CD4-positive, CD25-positive, alpha-beta regulatory T cell (primary cell): ENCODE results near the gene DENND1A. TPM values are rescaled to one million over a fixed set of nuclear protein-coding genes. Genes with fewer than 3 reads are reported as not detected.

Experiments
- ATAC-seq, 2 donors: fragments of 150-1000 bp; cut with Tn5 transposase; one replicate each; pipeline ENCODE4 v1.10.0; 2021; ENCODE audit warnings: low read depth in 2 of 2, moderate number of reproducible peaks in 2 of 2, moderate library complexity in 1 of 2
- DNase-seq, 3 donors: peaks; one replicate each; pipeline versions ENCODE4 v3.0.0 to v3.0.0-alpha.2; 2012 to 2022; ENCODE audit warnings: mixed read lengths in 1 of 3
- H3K27ac ChIP-seq: one replicate; pipeline ENCODE4 v1.7.0; 2013; ENCODE audit warnings: mild to moderate bottlenecking, low read length; ENCODE audit not compliant: insufficient read depth, poor library complexity, severe bottlenecking
- H3K27me3 ChIP-seq: one replicate; pipeline ENCODE4 v1.7.0; 2013; ENCODE audit warnings: low read length; ENCODE audit not compliant: control insufficient read depth, insufficient read depth
- H3K36me3 ChIP-seq: one replicate; pipeline ENCODE4 v1.7.0; 2013; ENCODE audit warnings: mild to moderate bottlenecking, low read length, moderate library complexity; ENCODE audit not compliant: control insufficient read depth, insufficient read depth
- H3K4me1 ChIP-seq: 2 replicates; pipeline ENCODE4 v1.7.0; 2013; ENCODE audit warnings: mild to moderate bottlenecking, low read length; ENCODE audit not compliant: insufficient read depth, control insufficient read depth, poor library complexity, severe bottlenecking
- H3K4me3 ChIP-seq: one replicate; pipeline ENCODE4 v1.7.0; 2013; ENCODE audit warnings: low read depth, mild to moderate bottlenecking, low read length, moderate library complexity
- H3K9me3 ChIP-seq, 2 experiments: 1 replicate in 1 of 2; 2 replicates in 1 of 2; pipeline ENCODE4 v1.7.0; 2013; ENCODE audit warnings: low read length in 2 of 2, mild to moderate bottlenecking in 1 of 2, moderate library complexity in 1 of 2; ENCODE audit not compliant: control insufficient read depth in 2 of 2
- H3K27ac Mint-ChIP-seq, 3 donors: one replicate each; pipeline ENCODE4 v1.8.0; 2020 to 2022; ENCODE audit warnings: mild to moderate bottlenecking in 3 of 3, mixed read lengths in 3 of 3, moderate library complexity in 2 of 3
- H3K27me3 Mint-ChIP-seq: one replicate; pipeline ENCODE4 v1.8.0; 2022; ENCODE audit warnings: mild to moderate bottlenecking, mixed read lengths
- H3K36me3 Mint-ChIP-seq: one replicate; pipeline ENCODE4 v1.8.0; 2020; ENCODE audit warnings: mixed read lengths
- H3K4me1 Mint-ChIP-seq, 4 donors: one replicate each; pipeline ENCODE4 v1.8.0; 2020 to 2022; ENCODE audit warnings: mixed read lengths in 4 of 4, mild to moderate bottlenecking in 1 of 4
- H3K4me3 Mint-ChIP-seq, 4 donors: one replicate each; pipeline ENCODE4 v1.8.0; 2020 to 2022; ENCODE audit warnings: mild to moderate bottlenecking in 4 of 4, mixed read lengths in 4 of 4, moderate library complexity in 3 of 4
- H3K9me3 Mint-ChIP-seq, 7 donors: one replicate each; pipeline ENCODE4 v1.8.0; 2020 to 2022; ENCODE audit warnings: mixed read lengths in 7 of 7, mild to moderate bottlenecking in 3 of 7, moderate library complexity in 2 of 7
- polyA plus RNA-seq, 4 donors: library from polyadenylated mRNA; unstranded; fragments of 300-500 nt; fragmentation: Illumina TruSeq; gene quantifications; one replicate each; pipeline ENCODE4 v1.2.3, GENCODE V29; 2021
- total RNA-seq: library from RNA; stranded (reverse); gene quantifications from one replicate; pipeline ENCODE4 v1.2.3, GENCODE V29; 2022

Gene DENND1A
- total and polyA plus RNA-seq, 5 donors from 2014 or later: 3.5 to 21.8 (median 4.7) TPM

- Mint-ChIP-seq H3K36me3 (peaks cover 20% of the 10 kb centered on the region), H3K27me3 (no peaks in the 10 kb centered on the region), H3K27ac (no peak overlapping the region), H3K4me1 (no peaks in the 10 kb centered on the region), H3K9me3 (peaks cover 0 to 14% (median 8%) of the 10 kb centered on the region in 7 donors), H3K4me3 (peak overlapping the region in 1 of 4 donors; percentile 33)
- no peaks in the 10 kb centered on the region for H3K27me3 ChIP-seq
- H3K27ac ChIP-seq: no peak overlapping the region
- H3K9me3 ChIP-seq: peaks cover 0 to 5% of the 10 kb centered on the region in 2 experiments
- no peaks in the 10 kb centered on the region for H3K4me1 ChIP-seq
- ATAC-seq (no peak), DNase-seq (no peak)
- H3K36me3 ChIP-seq: no peaks in the 10 kb centered on the region
- no peak overlapping the region for H3K4me3 ChIP-seq
Measured at GRCh38 chr9:123528501-123528900, 401.4 kb downstream of the DENND1A start.

DNA sequence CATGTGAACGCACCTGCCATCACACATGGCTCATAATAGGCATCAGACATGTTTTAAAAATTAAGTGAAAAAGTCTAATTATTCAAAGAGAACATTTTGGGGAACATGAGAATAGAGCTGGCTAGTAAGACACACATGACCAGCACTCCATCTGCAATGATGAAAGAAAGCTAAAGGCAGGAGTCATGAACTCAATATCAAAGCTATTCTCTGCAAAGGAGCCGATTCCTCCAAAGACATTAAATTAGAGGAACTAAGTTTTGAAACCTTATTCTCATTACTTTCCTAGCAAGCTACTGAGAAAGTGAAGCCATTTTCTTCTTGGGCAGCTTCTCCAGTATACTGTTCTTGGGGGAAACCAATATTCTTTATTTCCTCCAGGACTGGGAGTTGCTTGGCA, 401.9 kb downstream of the DENND1A start:
- Histone ChIP-seq H3K27ac (no peak overlapping the region), H3K27me3 (no peaks in the 10 kb centered on the region), H3K4me3 (no peak overlapping the region), H3K36me3 (no peaks in the 10 kb centered on the region), H3K4me1 (no peaks in the 10 kb centered on the region), H3K9me3 (peaks cover 0 to 5% of the 10 kb centered on the region in 2 experiments)
- H3K4me3 Mint-ChIP-seq: no peak overlapping the region
- DNase-seq (no peak), ATAC-seq (no peak)
- H3K9me3 Mint-ChIP-seq: peaks cover 0 to 14% (median 8%) of the 10 kb centered on the region in 7 donors
- H3K4me1 Mint-ChIP-seq: no peaks in the 10 kb centered on the region
- H3K27me3 Mint-ChIP-seq: no peaks in the 10 kb centered on the region
- H3K36me3 Mint-ChIP-seq: peaks cover 19% of the 10 kb centered on the region
- H3K27ac Mint-ChIP-seq: no peak overlapping the region

DNA sequence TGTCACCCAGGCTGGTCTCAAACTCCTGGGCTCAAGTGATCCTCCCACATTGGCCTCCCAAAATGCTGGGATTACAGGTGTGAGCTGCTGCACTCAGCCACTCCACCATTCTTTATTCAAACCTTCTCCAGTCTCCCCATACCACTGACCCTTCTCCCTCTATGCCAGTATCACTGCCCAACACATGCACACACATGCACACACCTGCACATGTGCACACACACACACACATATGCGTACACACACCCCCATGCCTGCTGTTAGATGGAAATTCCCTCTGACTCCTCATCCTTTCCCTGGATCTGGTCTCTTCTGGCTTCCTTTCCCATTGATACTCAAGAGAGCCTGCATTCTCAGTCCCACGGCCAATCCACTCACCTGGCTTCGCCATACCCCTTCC, 404.0 kb downstream of the DENND1A start:
- no peak overlapping the region for H3K4me3 Mint-ChIP-seq
- H3K4me1 ChIP-seq: no peaks in the 10 kb centered on the region
- H3K27ac ChIP-seq: no peak overlapping the region
- H3K9me3 ChIP-seq: peaks cover 0 to 5% of the 10 kb centered on the region in 2 experiments
- no peak for ATAC-seq
- no peaks in the 10 kb centered on the region for H3K27me3 ChIP-seq
- H3K4me1 Mint-ChIP-seq: peaks cover 0 to 2% (median 0%) of the 10 kb centered on the region in 4 donors
- no peaks in the 10 kb centered on the region for H3K27me3 Mint-ChIP-seq
- no peak for DNase-seq
- no peaks in the 10 kb centered on the region for H3K36me3 ChIP-seq
- H3K27ac Mint-ChIP-seq: no peak overlapping the region
- peaks cover 11% of the 10 kb centered on the region for H3K36me3 Mint-ChIP-seq
- H3K9me3 Mint-ChIP-seq: peaks cover 0 to 8% (median 5%) of the 10 kb centered on the region in 7 donors
- no peak overlapping the region for H3K4me3 ChIP-seq

DNA sequence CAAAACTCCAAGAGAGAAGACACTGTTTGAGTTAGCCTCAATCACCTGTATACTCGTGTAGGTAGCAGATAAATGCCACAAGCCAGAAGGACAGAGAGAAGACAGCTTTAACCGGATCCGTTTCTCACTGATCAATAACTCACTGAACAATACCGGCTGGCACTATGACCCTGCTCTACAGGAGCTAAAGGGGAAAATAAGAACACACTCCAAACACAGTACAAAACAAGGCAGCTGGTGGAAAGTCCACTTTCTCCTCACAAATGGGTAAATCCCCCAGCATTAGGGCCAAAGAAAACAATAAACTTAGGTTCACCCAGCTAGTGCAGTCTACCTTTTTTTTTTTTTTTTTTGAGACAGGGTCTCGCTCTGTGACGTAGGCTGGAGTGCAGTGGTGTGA, 404.5 kb downstream of the DENND1A start:
- Mint-ChIP-seq H3K4me1 (peaks cover 0 to 2% (median 0%) of the 10 kb centered on the region in 4 donors), H3K36me3 (peaks cover 11% of the 10 kb centered on the region), H3K27me3 (no peaks in the 10 kb centered on the region), H3K27ac (no peak overlapping the region), H3K9me3 (peaks cover 0 to 8% (median 5%) of the 10 kb centered on the region in 7 donors), H3K4me3 (no peak overlapping the region)
- H3K4me3 ChIP-seq: no peak overlapping the region
- DNase-seq (no peak), ATAC-seq (no peak)
- no peaks in the 10 kb centered on the region for H3K36me3 ChIP-seq
- H3K9me3 ChIP-seq: peaks cover 0 to 5% of the 10 kb centered on the region in 2 experiments
- H3K4me1 ChIP-seq: no peaks in the 10 kb centered on the region
- H3K27ac ChIP-seq: no peak overlapping the region
- no peaks in the 10 kb centered on the region for H3K27me3 ChIP-seq

GRCh38 chr9:123524866-123525265, 405.1 kb downstream of the DENND1A start:
- Mint-ChIP-seq H3K4me1 (peaks cover 0 to 2% (median 0%) of the 10 kb centered on the region in 4 donors), H3K4me3 (no peak overlapping the region), H3K27ac (no peak overlapping the region), H3K27me3 (no peaks in the 10 kb centered on the region), H3K36me3 (peaks cover 6% of the 10 kb centered on the region), H3K9me3 (peaks cover 0 to 5% (median 1%) of the 10 kb centered on the region in 7 donors)
- Histone ChIP-seq H3K4me3 (no peak overlapping the region), H3K27ac (no peak overlapping the region), H3K36me3 (no peaks in the 10 kb centered on the region), H3K4me1 (no peaks in the 10 kb centered on the region), H3K9me3 (no peaks in the 10 kb centered on the region), H3K27me3 (no peaks in the 10 kb centered on the region)
- ATAC-seq (no peak), DNase-seq (no peak)

- Mint-ChIP-seq H3K27me3 (no peaks in the 10 kb centered on the region), H3K36me3 (no peaks in the 10 kb centered on the region), H3K4me1 (peaks cover 0 to 2% (median 0%) of the 10 kb centered on the region in 4 donors), H3K9me3 (no peaks in the 10 kb centered on the region), H3K4me3 (no peak overlapping the region), H3K27ac (no peak overlapping the region)
- H3K4me3 ChIP-seq: no peak overlapping the region
- no peak overlapping the region for H3K27ac ChIP-seq
- ATAC-seq (no peak), DNase-seq (no peak)
- H3K36me3 ChIP-seq: no peaks in the 10 kb centered on the region
- no peaks in the 10 kb centered on the region for H3K27me3 ChIP-seq
- no peaks in the 10 kb centered on the region for H3K9me3 ChIP-seq
- no peaks in the 10 kb centered on the region for H3K4me1 ChIP-seq
Measured at GRCh38 chr9:123523845-123524244, 406.1 kb downstream of the DENND1A start.

DNA sequence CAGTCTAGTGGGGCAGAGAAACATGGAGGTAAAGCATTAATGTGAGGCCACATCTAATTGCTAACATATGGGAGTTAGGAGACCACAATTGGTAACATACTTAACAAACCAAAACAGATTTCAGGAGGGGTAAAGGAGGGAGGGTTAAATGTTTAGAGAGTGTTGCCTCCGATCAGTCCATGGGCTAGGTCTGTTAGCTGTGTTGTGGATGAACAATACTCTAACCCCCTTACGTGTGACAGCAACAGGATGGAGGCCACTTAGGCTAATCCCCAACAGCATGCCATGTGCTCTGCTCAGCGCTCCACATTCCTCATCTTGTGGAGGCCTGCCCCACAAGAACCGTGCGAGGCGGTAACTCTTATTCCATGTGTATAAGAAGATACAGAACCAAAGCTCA, 406.9 kb downstream of the DENND1A start:
- H3K36me3 ChIP-seq: no peaks in the 10 kb centered on the region
- H3K36me3 Mint-ChIP-seq: no peaks in the 10 kb centered on the region
- no peaks in the 10 kb centered on the region for H3K4me1 ChIP-seq
- H3K27ac ChIP-seq: no peak overlapping the region
- no peak overlapping the region for H3K4me3 ChIP-seq
- H3K4me1 Mint-ChIP-seq: peaks cover 0 to 2% (median 0%) of the 10 kb centered on the region in 4 donors
- H3K9me3 ChIP-seq: no peaks in the 10 kb centered on the region
- no peak for DNase-seq
- H3K27ac Mint-ChIP-seq: no peak overlapping the region
- no peak overlapping the region for H3K4me3 Mint-ChIP-seq
- H3K27me3 Mint-ChIP-seq: no peaks in the 10 kb centered on the region
- H3K9me3 Mint-ChIP-seq: no peaks in the 10 kb centered on the region
- no peak for ATAC-seq
- no peaks in the 10 kb centered on the region for H3K27me3 ChIP-seq

- H3K27ac ChIP-seq: no peak overlapping the region
- no peaks in the 10 kb centered on the region for H3K9me3 ChIP-seq
- H3K4me1 ChIP-seq: no peaks in the 10 kb centered on the region
- Mint-ChIP-seq H3K36me3 (no peaks in the 10 kb centered on the region), H3K4me1 (peaks cover 0 to 2% (median 0%) of the 10 kb centered on the region in 4 donors), H3K27me3 (no peaks in the 10 kb centered on the region), H3K9me3 (no peaks in the 10 kb centered on the region), H3K27ac (no peak overlapping the region), H3K4me3 (no peak overlapping the region)
- no peak for ATAC-seq
- H3K4me3 ChIP-seq: no peak overlapping the region
- no peak for DNase-seq
- H3K27me3 ChIP-seq: no peaks in the 10 kb centered on the region
- no peaks in the 10 kb centered on the region for H3K36me3 ChIP-seq
Measured at GRCh38 chr9:123522251-123522650, 407.7 kb downstream of the DENND1A start.
